AG09319 (cell line): ENCODE data around the gene LRP1-AS.
A peak's percentile ranks its signal among the peaks of the same experiment; 100 is the strongest.

ENCODE experiments used
- DNase-seq: peaks from one replicate; pipeline ENCODE4 v3.0.0-alpha.2; 2010; ENCODE audit warnings: low read depth; ENCODE audit errors: extremely low read depth
- TF ChIP-seq, protein P1 (sequence below): IDR thresholded peaks from 2 replicates; pipeline ENCODE4 v1.5.1; 2011; ENCODE audit warnings: low read depth, mild to moderate bottlenecking, inconsistent platforms, low read length, moderate library complexity

LRP1-AS gene

DNA sequence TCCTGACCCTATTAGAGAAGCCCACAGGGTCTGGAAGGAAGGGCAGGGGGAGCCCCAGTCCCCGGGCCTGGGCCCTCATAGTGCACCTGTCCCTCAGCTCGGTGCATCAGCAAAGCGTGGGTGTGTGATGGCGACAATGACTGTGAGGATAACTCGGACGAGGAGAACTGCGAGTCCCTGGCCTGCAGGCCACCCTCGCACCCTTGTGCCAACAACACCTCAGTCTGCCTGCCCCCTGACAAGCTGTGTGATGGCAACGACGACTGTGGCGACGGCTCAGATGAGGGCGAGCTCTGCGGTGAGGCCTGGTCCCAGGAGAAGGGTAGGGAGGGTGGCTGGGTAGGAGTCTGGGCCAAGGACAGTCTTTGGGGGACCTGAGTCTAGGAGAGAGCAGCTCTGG is 26.3 kb upstream of the LRP1-AS start:
- TF ChIP-seq, protein P1, sequence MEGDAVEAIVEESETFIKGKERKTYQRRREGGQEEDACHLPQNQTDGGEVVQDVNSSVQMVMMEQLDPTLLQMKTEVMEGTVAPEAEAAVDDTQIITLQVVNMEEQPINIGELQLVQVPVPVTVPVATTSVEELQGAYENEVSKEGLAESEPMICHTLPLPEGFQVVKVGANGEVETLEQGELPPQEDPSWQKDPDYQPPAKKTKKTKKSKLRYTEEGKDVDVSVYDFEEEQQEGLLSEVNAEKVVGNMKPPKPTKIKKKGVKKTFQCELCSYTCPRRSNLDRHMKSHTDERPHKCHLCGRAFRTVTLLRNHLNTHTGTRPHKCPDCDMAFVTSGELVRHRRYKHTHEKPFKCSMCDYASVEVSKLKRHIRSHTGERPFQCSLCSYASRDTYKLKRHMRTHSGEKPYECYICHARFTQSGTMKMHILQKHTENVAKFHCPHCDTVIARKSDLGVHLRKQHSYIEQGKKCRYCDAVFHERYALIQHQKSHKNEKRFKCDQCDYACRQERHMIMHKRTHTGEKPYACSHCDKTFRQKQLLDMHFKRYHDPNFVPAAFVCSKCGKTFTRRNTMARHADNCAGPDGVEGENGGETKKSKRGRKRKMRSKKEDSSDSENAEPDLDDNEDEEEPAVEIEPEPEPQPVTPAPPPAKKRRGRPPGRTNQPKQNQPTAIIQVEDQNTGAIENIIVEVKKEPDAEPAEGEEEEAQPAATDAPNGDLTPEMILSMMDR: no peak
- no peak for DNase-seq

DNA sequence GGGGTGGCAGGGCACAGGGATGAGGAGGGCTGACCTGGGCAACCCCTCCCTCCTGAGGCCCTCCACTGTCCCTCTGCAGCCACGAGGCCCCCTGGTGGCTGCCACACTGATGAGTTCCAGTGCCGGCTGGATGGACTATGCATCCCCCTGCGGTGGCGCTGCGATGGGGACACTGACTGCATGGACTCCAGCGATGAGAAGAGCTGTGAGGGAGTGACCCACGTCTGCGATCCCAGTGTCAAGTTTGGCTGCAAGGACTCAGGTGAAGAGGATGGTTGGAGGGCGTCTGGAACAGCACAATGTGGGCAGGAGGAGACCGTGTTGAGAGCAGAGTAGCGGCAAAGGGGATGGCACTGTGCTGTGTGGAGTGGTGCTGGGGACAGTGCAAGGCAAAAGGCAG is 25.7 kb upstream of the LRP1-AS start:
- TF ChIP-seq, protein P1: peak; percentile 59
- DNase-seq: no peak

DNA sequence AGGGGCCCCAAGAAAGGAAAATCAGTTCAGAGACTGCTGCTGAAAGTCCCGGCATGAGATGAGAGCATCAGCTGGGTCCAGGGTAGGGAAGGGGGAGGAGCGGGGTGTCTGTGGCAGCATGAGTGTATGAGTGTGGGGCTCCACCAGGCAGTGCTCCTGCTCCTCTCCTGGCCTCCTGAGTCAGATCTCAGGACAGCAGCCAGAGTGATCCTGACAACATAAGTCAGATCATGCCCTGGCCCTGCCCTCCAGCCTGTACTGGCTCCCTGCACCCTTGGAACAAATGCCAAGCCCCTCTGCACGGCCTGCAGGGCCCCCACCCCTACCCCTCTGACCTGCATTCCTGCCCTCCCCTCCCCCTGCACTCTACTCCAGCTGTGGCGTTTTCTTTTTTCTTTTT is 24.2 kb upstream of the LRP1-AS start:
- TF ChIP-seq, protein P1: peak; percentile 1
- no peak for DNase-seq

DNA sequence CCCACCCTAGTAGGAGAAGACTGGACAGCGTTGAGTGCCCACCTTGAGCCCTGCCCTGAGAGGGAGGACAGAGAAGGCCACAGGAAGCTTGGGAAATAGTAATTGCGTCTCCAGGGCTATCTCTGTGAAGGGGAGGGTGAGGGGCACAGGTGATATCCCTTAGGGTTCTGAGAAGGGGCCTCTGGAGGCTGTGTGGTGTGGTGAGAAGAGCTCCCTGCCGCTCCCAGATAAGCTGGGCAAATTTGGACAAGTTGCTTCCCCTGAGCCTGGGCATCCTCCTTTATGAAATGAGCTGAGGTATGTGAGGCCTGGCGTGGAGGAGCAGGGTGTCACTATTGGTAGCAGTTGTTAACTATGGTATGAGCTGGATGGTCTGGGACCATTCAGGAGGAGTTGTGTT is 23.5 kb upstream of the LRP1-AS start:
- TF ChIP-seq, protein P1: no peak
- no peak for DNase-seq

DNA sequence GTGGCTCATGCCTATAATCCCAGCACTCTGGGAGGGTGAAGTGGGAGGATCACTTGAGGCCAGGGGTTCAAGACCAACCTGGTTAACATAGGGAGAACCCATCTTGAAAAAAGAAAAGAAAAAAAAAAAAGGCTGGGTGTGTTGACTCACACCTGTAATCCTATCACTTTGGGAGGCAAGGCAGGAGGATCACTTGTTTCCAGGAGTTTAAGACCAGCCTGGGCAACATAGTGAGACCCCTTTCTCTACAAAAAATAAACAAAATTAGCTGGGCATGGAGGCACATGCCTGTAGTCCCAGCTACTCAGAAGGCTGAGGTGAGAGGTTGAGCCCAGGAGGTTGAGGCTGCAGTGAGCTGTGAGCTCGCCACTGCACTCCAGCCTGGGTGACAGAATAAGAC is 23.0 kb upstream of the LRP1-AS start:
- TF ChIP-seq, protein P1: no peak
- DNase-seq: no peak

- TF ChIP-seq, protein P1: no peak
- no peak for DNase-seq
Observed at GRCh38 chr12:57169969-57170368, 22.6 kb upstream of the LRP1-AS start.

- no peak for DNase-seq
- TF ChIP-seq, protein P1: no peak
Observed at GRCh38 chr12:57169046-57169795, 21.8 kb upstream of the LRP1-AS start.
